CD1c-positive myeloid dendritic cell (primary cell): ENCODE measurements around the gene TMEM9.
A peak's percentile ranks its signal among the peaks of the same experiment; 100 is the strongest.

Source experiments
- DNase-seq: peaks from one replicate; pipeline ENCODE4 v3.0.0-alpha.2; 2016; ENCODE audit errors: extremely low spot score

The TMEM9 gene

GRCh38 chr1:201154389-201155165 is at the start of gene TMEM9:
Gene TMEM9 (minus strand): TSS chr1:201154474. CDS start chr1:201153923, 551 bp downstream.
- peak; percentile 96 for DNase-seq

GRCh38 chr1:201198598-201198997 is 44.3 kb upstream of the TMEM9 start:
- no peak for DNase-seq

GRCh38 chr1:201194046-201194445 is 39.8 kb upstream of the TMEM9 start:
- no peak for DNase-seq

- DNase-seq = no peak
Observed at GRCh38 chr1:201192261-201192788, 38.1 kb upstream of the TMEM9 start.

- no peak for DNase-seq
Observed at GRCh38 chr1:201191653-201192260, 37.5 kb upstream of the TMEM9 start.

GRCh38 chr1:201190624-201191051 is 36.4 kb upstream of the TMEM9 start, which contains the start of gene IGFN1:
Gene IGFN1 (plus strand): TSS chr1:201190824. CDS start chr1:201193294, 2,470 bp downstream.
- no peak for DNase-seq

- no peak for DNase-seq
Observed at GRCh38 chr1:201190005-201190404, 35.7 kb upstream of the TMEM9 start.

GRCh38 chr1:201189085-201189484 is 34.8 kb upstream of the TMEM9 start:
- no peak for DNase-seq

GRCh38 chr1:201186192-201186591 is 31.9 kb upstream of the TMEM9 start:
- DNase-seq = no peak

GRCh38 chr1:201185527-201186128 is 31.4 kb upstream of the TMEM9 start:
- no peak for DNase-seq

- DNase-seq = no peak
Observed at GRCh38 chr1:201185123-201185453, 30.8 kb upstream of the TMEM9 start.

- DNase-seq = no peak
Observed at GRCh38 chr1:201184307-201185122, 30.2 kb upstream of the TMEM9 start.

- no peak for DNase-seq
Observed at GRCh38 chr1:201183753-201184152, 29.5 kb upstream of the TMEM9 start.

- DNase-seq = no peak
Observed at GRCh38 chr1:201183209-201183608, 28.9 kb upstream of the TMEM9 start.

GRCh38 chr1:201181726-201182125 is 27.5 kb upstream of the TMEM9 start:
- no peak for DNase-seq

GRCh38 chr1:201181323-201181722 is 27.0 kb upstream of the TMEM9 start:
- no peak for DNase-seq

- no peak for DNase-seq
Observed at GRCh38 chr1:201180901-201181300, 26.6 kb upstream of the TMEM9 start.

- peak; percentile 11 for DNase-seq
Observed at GRCh38 chr1:201180141-201180540, 25.9 kb upstream of the TMEM9 start.

- no peak for DNase-seq
Observed at GRCh38 chr1:201178718-201179117, 24.4 kb upstream of the TMEM9 start.

GRCh38 chr1:201176940-201177339 is 22.7 kb upstream of the TMEM9 start:
- DNase-seq = no peak

GRCh38 chr1:201175820-201176500 is 21.7 kb upstream of the TMEM9 start:
- no peak for DNase-seq
